KOPT-K1 (cell line): ENCODE results near the gene BRD4.

Source experiments
- H3K27ac ChIP-seq: fragments of 200-600 bp; sonication (generic); 2 replicates; pipeline ENCODE4 v1.5.1; 2016; ENCODE audit warnings: antibody characterized with exemption, mild to moderate bottlenecking, low read depth, low read length; ENCODE audit not compliant: poor library complexity, severe bottlenecking
- H3K36me3 ChIP-seq: fragments of 200-600 bp; sonication (generic); 2 replicates; pipeline ENCODE4 v1.5.1; 2017; ENCODE audit warnings: antibody characterized with exemption, mild to moderate bottlenecking, low read length, moderate library complexity; ENCODE audit not compliant: insufficient read depth
- H3K9me3 ChIP-seq: fragments of 200-600 bp; sonication (generic); 2 replicates; pipeline ENCODE4 v1.5.1; 2017; ENCODE audit warnings: antibody characterized with exemption, low read length, mild to moderate bottlenecking; ENCODE audit not compliant: insufficient read depth, poor library complexity, severe bottlenecking

Gene BRD4

DNA sequence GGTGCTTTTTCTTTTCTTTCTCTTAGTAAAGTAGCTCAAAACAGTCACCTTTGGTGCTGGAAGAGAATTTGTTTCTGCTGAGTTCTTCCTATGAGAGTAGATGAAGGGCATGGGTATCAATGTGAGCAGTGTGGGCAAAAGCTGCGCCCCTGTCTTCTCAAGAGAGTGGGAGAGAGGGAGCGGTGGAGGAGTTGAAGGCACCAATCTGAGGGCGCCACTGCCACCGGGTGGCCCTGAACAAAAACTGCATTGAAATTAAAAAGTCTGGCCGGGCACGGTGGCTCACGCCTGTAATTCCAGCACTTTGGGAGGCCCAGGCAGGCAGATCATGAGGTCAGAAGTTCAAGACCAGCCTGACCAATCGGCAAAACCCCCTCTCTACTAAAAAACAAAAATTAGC lies 71.4 kb downstream of the BRD4 start:
- Histone ChIP-seq H3K27ac (no peak overlapping the region), H3K36me3 (peaks cover 99% of the 10 kb centered on the region)

DNA sequence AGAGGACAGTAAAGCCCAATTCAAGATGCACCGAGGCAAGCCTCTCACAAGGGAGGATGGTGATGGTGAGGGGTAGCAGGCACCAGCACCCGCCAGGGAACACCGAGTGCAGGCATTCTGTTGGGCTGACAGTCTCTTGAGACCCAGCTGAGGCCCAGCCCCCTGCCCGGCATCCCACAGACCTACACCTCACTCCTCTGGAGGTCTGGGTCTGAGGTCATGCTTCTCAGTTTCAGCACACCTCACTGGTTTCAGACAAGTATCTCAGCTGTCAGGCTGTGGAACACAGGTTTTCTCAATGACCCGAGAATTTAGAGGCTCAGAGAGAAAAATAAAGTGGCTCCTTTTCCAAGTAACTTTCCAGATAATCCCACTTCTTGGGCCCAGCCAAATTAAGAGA lies 72.4 kb downstream of the BRD4 start:
- Histone ChIP-seq H3K36me3 (peaks cover 99% of the 10 kb centered on the region), H3K27ac (no peak overlapping the region), H3K9me3 (no peaks in the 10 kb centered on the region)

More for the DNA sequence above, 71.4 kb downstream of the BRD4 start:
- no peaks in the 10 kb centered on the region for H3K9me3 ChIP-seq

DNA sequence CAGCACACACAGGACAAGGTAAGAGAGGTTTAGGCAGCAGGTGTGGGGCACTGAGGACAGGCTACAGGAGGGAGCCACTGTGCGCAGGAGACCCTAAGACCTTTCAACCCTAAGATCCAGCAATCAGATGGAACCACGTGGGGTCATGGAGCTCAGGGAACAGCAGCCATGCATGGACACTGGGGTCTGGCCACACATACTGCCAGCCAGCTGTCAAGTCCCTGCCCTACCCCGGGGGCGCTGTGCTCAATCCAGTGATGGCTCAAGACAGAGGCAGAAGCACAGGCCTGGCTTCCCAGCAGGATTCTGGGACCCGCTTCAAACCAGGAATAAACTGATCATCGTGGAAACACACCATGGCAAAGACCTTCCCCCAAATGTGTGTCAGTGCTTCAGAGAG lies 74.6 kb downstream of the BRD4 start:
- Histone ChIP-seq H3K36me3 (peaks cover 99% of the 10 kb centered on the region), H3K9me3 (no peaks in the 10 kb centered on the region), H3K27ac (no peak overlapping the region)

GRCh38 chr19:15256708-15257331 lies 75.5 kb downstream of the BRD4 start:
- Histone ChIP-seq H3K9me3 (no peaks in the 10 kb centered on the region), H3K27ac (no peak overlapping the region), H3K36me3 (peaks cover 100% of the 10 kb centered on the region)

DNA sequence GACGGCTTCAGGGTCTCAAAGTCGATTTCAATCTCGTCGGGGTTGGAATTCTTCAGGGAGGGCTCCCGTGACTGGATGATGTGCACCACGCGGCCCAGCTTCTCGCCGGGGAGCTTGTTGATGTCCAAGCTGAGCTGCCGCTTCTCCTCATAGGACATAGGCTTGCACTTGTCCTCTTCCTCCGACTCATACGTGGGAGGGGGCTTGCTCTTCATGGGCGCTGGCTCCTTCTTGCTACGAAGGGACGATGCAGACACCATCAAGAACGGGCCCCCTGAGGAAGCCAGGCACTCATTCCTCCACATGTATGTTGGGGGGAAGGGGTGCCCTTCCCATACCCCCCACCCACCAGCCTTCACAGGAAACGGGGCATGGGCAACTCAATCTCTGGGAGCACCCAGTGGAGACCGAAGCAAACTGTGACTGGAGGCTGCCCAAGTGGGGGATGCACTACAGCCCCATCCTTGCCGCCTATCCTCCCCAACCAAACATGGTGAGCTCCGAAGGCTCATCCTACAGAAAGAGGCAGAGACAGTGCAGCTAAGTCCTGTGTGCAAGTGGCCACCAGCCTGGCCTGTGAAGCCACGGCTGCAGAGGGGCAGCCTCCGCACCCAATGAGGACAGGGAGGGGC lies 76.9 kb downstream of the BRD4 start:
- Histone ChIP-seq H3K36me3 (peaks cover 100% of the 10 kb centered on the region), H3K9me3 (no peaks in the 10 kb centered on the region), H3K27ac (no peak overlapping the region)

GRCh38 chr19:15254547-15254946 lies 77.8 kb downstream of the BRD4 start:
- Histone ChIP-seq H3K36me3 (peaks cover 100% of the 10 kb centered on the region), H3K27ac (no peak overlapping the region), H3K9me3 (no peaks in the 10 kb centered on the region)

DNA sequence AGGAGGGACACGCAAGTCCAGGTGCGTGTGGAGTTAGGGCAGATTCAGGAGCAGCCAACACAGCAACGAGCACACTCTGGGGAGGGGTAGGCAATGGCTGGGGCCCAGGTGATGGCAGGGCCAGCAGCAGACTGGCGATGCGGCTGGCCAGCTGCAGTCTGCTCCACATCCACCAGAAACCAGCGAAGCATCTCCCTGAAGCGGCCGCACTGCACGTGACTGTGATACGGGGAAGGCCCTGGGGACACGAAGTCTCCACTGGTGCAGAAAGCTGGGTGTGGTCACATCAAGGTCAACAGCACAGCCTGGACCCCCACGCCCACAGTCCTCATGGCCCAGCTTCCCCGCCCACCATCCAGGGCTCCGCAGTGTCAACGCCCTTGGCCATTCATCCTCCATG lies 78.8 kb downstream of the BRD4 start:
- H3K27ac ChIP-seq, result no peak overlapping the region
- H3K9me3 ChIP-seq, result no peaks in the 10 kb centered on the region
- peaks cover 100% of the 10 kb centered on the region for H3K36me3 ChIP-seq

- Histone ChIP-seq H3K27ac (no peak overlapping the region), H3K36me3 (peaks cover 100% of the 10 kb centered on the region), H3K9me3 (no peaks in the 10 kb centered on the region)
Measured at GRCh38 chr19:15253061-15253460, 79.3 kb downstream of the BRD4 start.

GRCh38 chr19:15252398-15253018 lies 79.8 kb downstream of the BRD4 start:
- no peaks in the 10 kb centered on the region for H3K9me3 ChIP-seq

DNA sequence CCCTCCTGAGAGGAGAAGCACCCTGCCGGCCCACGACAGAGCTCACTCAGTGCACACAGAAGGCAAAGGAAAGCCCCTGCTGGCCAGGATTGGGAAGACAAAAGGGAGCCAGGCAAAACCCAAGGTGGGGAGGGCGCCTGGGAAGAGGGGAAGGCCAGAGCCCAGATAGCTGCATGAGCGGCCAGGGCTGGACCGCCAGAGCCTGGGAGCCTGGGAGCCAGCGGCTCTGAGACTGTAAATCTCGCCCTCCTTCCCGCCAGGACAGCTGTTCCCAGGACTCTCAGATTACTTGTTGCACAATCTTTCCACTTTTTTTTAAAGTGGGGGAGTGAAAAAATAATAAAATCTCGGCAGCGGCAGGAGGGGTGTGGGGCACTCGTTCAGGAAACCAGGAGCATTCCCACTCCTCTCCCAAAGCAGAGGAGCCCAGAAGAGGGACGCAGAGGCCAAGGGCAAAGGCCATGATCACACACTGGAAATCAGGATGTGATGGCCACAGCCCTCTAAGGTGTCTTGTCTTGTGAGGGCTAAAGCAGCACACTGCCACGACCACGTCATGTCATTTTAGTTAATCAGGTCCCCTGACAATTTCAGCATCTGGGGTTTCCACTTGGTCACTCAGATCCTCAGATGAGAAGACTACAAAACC lies 80.5 kb downstream of the BRD4 start:
- H3K9me3 ChIP-seq, result no peaks in the 10 kb centered on the region
- H3K36me3 ChIP-seq, result peaks cover 100% of the 10 kb centered on the region
- H3K27ac ChIP-seq, result no peak overlapping the region

More at GRCh38 chr19:15252398-15253018, 79.8 kb downstream of the BRD4 start:
- Histone ChIP-seq H3K27ac (no peak overlapping the region), H3K36me3 (peaks cover 100% of the 10 kb centered on the region)

- H3K27ac ChIP-seq, result no peak overlapping the region
- H3K36me3 ChIP-seq, result peaks cover 100% of the 10 kb centered on the region
- no peaks in the 10 kb centered on the region for H3K9me3 ChIP-seq
Measured at GRCh38 chr19:15251010-15251748, 81.2 kb downstream of the BRD4 start.

- Histone ChIP-seq H3K36me3 (peaks cover 100% of the 10 kb centered on the region), H3K9me3 (no peaks in the 10 kb centered on the region), H3K27ac (no peak overlapping the region)
Measured at GRCh38 chr19:15250640-15250993, 81.7 kb downstream of the BRD4 start.

DNA sequence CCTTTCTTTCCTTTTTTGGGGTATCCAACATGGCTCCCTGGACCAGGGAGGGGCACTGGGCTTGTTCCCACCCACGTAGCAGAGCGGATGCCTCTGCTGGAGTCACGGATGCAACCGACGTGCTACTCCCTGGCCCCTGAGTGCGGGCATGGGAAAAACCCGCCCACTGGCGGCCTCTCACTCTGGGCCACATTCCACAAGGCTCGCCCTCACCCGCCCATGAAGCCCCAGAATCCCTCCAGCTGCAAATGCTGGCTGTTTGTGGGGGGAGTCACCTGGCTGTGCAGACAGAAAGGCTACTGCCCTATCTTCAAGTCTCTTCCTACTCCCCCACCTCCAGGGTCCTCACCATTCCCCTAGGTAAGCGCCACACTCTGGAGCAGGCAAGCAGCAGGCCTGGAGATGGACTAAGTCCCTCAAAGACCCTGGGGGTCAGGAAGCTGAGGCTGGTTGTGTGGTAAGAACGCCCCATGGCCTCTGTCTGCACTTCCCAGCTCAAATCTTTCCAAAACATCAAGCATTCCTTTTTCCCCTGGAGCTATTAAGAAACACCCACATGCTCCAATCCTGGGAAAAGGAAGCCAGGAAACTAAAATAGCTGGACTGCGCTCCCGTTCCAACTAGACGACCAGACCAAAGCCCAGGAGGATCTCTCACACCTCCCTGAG lies 82.2 kb downstream of the BRD4 start:
- no peaks in the 10 kb centered on the region for H3K9me3 ChIP-seq
- H3K36me3 ChIP-seq, result peaks cover 100% of the 10 kb centered on the region
- H3K27ac ChIP-seq, result no peak overlapping the region

DNA sequence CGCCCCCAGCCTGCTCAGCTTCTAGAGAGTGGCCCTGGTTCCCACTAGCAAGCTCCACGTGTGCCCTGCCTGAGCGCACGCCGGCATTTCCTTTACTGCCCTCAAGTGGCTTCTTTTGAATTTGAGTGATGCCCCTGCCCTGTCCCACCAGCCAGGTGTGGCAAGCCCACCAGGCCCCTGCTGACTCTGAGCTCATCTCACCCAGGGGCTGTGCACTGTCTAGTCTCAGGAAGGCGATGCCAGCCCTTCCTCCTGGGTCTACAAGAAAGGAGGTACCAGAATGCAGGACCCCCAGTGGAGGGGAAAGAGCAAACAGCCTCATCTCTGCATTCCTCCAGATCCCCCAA lies 82.8 kb downstream of the BRD4 start:
- peaks cover 100% of the 10 kb centered on the region for H3K36me3 ChIP-seq
- no peak overlapping the region for H3K27ac ChIP-seq
- H3K9me3 ChIP-seq, result no peaks in the 10 kb centered on the region
